ENCODE measurements around the gene ARMH1.

ARMH1 gene

DNA sequence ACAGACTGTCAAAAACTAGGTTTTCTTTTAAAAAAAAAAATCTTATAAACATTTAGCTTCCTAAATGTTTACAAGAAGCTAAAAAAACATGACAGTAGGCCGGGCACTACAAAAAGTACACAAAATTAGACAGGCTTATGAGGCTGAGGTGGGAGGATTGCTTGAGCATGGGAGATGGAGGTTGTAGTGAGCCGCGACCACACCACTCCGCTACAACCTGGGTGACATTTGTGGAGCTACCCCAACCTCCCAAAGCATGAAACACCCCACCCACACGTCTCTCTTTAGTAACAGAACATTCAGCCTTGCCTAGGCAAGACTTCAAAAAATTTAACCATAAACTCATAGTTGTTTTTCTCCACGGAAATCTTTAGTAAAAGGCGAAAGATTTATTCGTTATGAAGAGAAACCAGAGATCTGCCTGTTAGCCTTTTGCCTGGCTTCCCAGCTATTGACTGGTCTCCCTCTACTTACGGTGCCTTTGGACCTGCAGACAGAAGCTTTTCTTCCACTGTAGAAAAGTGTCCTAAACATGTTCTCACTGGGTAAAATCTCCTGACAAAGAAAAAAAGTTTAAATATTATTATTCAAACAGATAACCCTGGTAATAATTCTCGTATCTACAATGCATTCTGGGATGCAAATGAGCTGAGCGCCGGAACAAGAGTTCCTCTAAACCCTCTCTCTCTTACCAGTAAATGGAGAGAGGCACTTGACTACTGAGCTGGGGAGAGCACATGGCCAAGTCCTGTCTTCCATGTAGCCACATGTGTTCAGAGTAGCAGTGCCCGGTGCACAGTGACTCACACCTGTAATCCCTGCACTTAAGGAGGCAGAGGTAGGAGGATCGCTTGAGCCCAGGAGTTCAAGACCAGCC, 47.2 kb downstream of the ARMH1 start:
- ChIA-PET POLR2A (interaction anchor here (0.6 to 3.1 kb wide), 30 partner anchors 9 to 1581 kb away, joined by 3 to 95 read pairs (median 6); partner anchors contain the start of genes ARMH1, BEST4, BTBD19 and HECTD3), CTCF (interaction anchor here (0.6 to 5.2 kb wide), 7 partner anchors 8 to 98 kb away, joined by 3 to 42 read pairs (median 4); partner anchors contain the start of genes PLK3 and RNU5D-1)
- TF ChIP-seq, protein P1, sequence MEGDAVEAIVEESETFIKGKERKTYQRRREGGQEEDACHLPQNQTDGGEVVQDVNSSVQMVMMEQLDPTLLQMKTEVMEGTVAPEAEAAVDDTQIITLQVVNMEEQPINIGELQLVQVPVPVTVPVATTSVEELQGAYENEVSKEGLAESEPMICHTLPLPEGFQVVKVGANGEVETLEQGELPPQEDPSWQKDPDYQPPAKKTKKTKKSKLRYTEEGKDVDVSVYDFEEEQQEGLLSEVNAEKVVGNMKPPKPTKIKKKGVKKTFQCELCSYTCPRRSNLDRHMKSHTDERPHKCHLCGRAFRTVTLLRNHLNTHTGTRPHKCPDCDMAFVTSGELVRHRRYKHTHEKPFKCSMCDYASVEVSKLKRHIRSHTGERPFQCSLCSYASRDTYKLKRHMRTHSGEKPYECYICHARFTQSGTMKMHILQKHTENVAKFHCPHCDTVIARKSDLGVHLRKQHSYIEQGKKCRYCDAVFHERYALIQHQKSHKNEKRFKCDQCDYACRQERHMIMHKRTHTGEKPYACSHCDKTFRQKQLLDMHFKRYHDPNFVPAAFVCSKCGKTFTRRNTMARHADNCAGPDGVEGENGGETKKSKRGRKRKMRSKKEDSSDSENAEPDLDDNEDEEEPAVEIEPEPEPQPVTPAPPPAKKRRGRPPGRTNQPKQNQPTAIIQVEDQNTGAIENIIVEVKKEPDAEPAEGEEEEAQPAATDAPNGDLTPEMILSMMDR (IDR thresholded peaks at IDR 0.05; ENCODE audit: control extremely low read depth, extremely low read depth, low read depth, missing control alignments): no peak
- peak; percentile 79 for DNase-seq (ENCODE audit: extremely low spot score)

DNA sequence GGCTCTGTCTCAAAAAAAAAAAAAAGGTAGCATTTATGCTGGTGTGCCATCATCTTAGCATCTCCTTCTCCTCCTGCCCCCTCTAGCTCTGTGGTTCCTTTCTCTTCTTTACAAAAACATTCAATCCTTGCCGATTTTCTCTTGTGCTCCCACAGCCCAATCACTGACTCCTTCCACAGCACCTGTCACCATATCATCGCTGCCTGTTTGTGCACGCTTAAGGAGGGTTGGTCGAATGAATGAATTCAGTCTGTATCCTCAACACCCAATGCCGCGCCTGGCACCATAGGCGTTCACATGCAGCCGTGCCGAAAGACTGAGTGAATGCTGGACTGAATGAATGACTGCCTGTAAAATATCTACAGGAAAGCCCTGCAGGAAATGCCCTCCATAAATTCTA, 48.5 kb downstream of the ARMH1 start:
- ChIA-PET POLR2A (interaction anchor here (1.4 kb wide), 1 partner anchor 96 kb away, joined by 8 read pairs; no protein-coding TSS in a partner anchor), CTCF (interaction anchor here (1.1 to 2.1 kb wide), 3 partner anchors 13 to 70 kb away, joined by 3 to 7 read pairs (median 3); partner anchors contain the start of genes ARMH1 and TMEM53)
- no peak for DNase-seq (ENCODE audit: extremely low spot score)
- TF ChIP-seq, protein P1 (IDR thresholded peaks at IDR 0.05; ENCODE audit: control extremely low read depth, extremely low read depth, low read depth, missing control alignments): no peak

DNA sequence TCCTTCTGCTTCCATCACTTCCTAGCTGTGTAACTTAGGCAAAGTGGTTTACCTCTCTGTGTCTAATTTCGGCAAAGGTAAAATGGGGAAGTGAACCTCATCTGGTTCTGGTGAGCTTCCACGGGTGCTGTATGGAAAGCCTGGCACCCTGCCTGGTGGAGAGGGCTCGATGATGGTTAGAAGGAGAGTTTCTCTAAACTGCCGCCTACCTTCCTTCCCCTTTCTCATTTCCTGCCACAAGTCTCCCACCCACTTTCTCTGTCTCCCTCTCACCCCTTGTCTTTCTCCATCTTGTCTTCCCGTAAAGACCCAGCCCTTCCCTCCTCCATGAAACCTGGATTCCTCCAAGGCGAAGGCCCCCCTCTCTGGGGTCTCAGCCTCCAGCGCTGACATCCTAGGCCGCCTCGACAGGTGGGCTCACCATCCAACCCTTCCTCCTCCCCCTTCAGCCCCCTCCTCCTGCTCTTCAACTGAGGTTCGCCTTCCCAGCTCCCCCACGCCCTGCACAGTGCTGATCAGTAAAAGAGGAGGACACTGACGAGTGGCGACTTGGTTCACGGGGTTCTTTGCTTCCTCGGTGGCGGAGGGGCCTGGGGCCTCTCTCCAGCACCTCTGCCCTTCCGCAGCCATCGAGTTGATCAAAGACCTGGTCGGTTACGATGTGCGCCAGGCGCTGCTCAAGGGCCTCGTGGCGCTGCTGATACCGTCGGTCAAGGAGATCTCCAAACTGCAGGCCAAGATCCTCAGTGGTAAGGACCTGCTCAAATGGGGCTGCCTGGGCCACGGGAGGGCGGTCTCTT, 49.2 kb downstream of the ARMH1 start:
- peak; percentile 68 for DNase-seq (ENCODE audit: extremely low spot score)

DNA sequence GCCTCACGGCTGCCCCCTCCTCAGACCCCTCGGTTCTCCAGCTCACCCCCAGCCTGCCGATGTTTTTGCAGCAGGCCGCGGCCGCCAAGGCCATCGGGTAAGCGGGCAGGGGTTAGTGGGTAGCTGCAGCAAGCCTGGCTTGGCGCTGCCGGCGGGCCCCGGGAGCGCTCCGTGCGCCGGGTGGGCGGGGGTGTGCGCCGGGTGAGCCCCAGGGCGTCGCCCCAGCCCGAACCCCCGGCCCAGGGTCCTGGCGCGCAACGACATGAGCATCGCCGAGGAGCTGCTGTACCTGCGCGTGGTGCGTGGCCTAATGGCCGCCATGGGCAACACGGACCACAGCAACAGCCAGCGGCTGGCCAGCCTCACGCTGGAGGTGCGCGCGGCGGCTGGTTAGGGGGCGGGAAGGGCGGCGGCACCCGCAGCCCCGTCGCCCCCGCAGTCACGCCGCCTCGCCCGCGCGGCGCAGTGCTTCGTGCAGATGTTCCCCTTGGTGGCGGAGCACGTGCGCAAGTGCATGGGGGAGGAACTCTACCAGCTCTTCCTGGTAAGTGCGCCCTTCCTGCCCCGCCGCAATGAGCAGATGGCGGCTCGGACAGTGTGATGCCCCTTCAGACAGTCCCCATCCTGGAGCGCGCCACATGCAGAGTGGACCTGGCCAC, 49.9 kb downstream of the ARMH1 start:
- ChIA-PET POLR2A (no interaction called here), CTCF (interaction anchor here (1.3 to 1.4 kb wide), 2 partner anchors 9 to 11 kb away, joined by 3 to 4 read pairs; no protein-coding TSS in a partner anchor)
- TF ChIP-seq, protein P1 (IDR thresholded peaks at IDR 0.05; ENCODE audit: control extremely low read depth, extremely low read depth, low read depth, missing control alignments): no peak
- no peak for DNase-seq (ENCODE audit: extremely low spot score)

More for the DNA sequence above, 49.2 kb downstream of the ARMH1 start:
- ChIA-PET POLR2A (interaction anchor here (1.4 kb wide), 1 partner anchor 96 kb away, joined by 8 read pairs; no protein-coding TSS in a partner anchor), CTCF (interaction anchor here (1.1 to 1.4 kb wide), 3 partner anchors 9 to 69 kb away, joined by 3 read pairs; partner anchors contain the start of genes ARMH1 and TMEM53)
- TF ChIP-seq, protein P1 (IDR thresholded peaks at IDR 0.05; ENCODE audit: control extremely low read depth, extremely low read depth, low read depth, missing control alignments): no peak

DNA sequence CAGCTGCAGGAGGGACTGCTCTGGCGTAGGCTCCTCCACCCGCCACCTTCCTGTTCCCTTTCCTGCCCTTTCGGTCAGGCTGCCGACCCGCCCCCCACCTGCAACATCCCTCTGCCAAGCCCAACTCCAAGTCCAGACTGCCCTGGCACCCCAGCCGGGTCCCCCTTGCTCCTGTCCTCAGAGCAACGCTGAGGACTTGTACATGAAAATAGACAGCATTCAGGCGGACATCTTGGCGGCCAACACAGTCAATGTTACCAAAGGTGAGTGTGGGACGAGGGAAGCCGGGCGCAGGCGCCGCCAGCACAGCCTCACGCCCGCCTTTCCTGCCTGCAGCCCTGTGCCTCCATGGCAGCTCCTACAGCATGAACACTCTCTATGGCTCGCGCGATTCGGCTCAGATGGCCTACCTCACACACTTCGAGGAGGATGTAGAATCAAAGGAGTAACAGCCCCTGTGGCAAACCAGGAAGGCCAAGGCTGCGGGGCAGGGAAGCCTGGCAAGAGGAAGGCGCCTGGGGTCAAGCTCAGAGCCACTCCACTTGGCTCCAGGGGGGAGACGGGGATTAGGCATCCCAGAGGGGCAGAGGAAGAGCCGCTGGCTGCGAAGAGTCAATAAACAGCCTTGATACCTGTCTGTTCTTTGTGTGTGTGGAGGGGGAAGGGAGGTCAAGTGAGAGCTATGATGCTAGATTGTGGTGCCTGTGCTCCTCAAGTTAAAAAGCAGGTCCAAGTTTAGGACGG, 50.6 kb downstream of the ARMH1 start:
- POLR2A ChIA-PET: no interaction called here
- TF ChIP-seq, protein P1 (IDR thresholded peaks at IDR 0.05; ENCODE audit: control extremely low read depth, extremely low read depth, low read depth, missing control alignments): no peak
- CTCF ChIA-PET: interaction anchor here (1.4 kb wide), 1 partner anchor 10 kb away, joined by 4 read pairs; no protein-coding TSS in a partner anchor
- DNase-seq (ENCODE audit: extremely low spot score): no peak
